Stimulated activated CD4-positive, alpha-beta T cell treated with anti-CD3 and anti-CD28 coated beads, Interleukin-1b, Interleukin-23, amount 100 ng/mL, for 48 hours (primary cell): ENCODE results near the gene CLDN18.

ENCODE experiments used
- DNase-seq: peaks from one replicate; pipeline ENCODE4 v3.0.0-alpha.2; 2020

The CLDN18 gene

DNA sequence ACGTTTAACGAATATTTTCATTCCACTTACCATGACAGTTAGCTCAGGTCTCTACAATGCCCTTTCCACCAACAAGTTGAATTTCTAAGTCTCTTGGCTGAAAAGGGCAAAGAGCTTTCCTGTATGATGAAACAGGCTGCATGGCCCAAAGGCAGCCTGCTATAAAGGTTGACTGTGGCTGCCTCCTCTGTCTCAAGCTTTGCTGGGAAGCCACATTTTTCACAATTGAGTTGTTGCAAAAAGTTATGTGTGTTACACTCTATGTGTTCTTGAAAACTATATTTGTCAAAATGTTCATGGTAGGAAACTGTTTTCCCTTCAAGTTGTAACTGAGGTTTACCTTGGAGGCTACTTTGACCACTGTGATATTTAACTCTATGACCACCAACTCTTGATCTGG is 56.0 kb downstream of the CLDN18 start:
- no peak for DNase-seq

GRCh38 chr3:138066383-138066782 is 56.4 kb downstream of the CLDN18 start:
- DNase-seq: peak; percentile 72

DNA sequence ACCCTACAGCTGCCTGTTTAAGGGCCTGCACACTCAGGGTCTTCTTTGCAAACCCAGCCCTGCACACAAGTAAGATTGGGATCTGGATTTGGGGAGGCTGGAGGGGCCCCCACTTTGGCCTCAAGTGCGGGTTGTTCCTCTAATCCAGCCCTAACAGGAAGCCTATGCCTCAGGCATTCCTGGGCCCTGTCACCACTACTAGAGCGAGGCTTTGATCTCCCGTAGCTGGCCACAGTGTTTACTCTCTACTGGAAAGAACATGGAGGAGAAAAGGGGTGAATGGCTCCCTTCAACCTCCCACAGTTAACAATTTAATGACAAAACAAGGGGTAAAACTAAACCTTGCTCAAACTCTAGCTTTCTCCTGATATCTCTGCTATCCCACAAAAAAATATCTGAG is 57.0 kb downstream of the CLDN18 start:
- DNase-seq: no peak

- DNase-seq: no peak
Observed at GRCh38 chr3:138068046-138068445, 58.1 kb downstream of the CLDN18 start.

DNA sequence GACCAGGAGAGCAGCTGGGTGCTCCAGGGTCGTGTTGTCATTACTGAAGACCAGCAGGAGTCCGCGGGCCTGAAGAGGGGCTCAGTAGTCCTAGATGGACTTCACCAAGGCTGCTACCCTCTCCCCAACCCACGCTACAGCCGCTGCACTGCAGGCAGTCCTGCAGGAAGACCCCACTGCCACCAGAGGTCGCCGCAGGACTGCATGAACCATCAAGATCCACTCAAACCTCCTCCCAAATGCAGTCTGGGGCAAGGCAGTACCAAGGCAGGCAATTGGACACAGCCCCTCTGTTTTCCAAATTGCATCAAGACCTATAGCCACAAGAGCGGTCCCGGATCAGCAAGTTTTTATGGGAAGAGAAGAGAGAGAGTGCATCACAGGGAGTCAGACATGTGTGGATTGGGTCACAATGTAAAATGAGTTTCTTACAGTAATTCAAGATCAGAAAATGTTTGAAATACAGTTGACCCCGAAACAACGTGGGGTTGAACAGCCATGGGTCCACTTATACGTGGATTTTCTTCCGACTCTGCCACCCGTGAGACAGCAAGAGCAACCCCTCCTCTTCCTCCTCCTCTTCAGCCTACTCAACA is 58.7 kb downstream of the CLDN18 start:
- DNase-seq: peak; percentile 80

DNA sequence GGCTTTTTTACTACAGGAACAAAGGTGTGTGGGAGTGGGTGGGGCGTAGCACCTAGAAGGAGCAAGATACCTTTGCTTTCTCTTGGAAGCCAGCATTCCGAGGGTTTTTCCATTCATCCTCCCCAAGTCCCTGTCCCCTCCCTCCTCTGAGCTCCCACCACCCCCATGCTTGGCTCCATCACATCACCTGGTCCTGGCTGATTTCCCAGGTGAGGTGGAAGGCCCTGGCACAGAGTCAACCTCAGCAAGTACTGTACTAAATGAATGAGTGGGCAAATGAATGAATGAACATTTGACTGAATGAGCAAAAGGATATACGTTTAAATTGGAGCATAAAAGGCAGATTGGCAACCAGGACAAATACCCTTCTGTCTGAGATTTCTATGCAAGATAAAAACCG is 60.0 kb downstream of the CLDN18 start:
- no peak for DNase-seq

- no peak for DNase-seq
Observed at GRCh38 chr3:138072796-138073195, 62.8 kb downstream of the CLDN18 start.

GRCh38 chr3:138078096-138078495 is 68.1 kb downstream of the CLDN18 start:
- DNase-seq: no peak

- DNase-seq: peak; percentile 48
Observed at GRCh38 chr3:138078901-138079344, 69.0 kb downstream of the CLDN18 start.

DNA sequence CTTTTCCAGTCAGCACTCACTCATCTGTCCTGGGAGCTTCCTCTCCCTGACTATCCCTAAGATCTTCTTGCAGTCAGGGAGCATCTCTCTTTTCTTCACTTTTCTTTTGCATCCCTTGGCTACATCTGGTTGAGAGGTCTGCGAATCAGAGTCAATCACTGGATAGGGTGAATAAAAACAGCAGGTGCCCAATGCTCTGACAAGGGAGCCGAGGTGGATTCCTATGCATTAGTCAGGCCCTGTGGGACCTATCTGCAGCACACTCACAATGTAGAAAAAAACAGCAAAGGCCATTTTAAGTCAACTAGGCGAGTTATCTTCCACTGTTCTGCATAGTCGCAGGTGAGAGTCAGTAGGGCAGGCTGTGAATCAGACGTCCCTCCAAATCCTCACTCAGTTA is 69.9 kb downstream of the CLDN18 start:
- no peak for DNase-seq

DNA sequence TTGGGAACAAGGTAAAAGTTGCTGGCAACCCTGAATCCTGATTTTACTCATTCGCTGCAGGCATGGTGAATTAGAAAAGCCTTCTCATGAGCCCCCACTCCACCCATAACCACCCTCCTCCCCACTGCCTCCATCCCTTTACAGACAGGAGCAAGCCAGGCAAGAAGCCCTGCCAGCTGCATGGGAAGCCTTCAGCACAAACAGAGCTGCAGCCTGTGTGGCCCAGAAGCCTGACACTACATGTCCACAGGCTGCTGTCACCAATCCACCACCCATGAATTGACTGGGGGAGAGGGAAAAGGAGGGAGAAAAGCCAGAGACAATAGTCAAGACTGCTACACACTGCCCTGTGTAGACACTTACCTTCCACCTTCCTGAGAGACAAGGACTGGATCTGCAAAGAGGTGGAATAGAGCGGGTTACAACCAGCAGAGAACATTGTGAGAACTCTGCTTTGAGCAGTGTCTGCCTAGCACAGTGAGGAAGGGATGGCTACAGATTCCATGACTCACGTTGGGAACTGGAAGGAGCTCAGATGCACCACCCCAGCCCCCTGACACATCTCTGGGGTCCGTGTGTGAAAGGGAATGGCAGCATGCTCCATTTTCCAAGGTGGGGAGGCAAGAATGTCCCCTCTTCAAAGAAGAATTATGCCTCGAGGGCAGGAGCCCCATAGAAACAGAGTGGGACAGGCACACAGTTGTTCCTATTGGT is 71.6 kb downstream of the CLDN18 start:
- DNase-seq: no peak

DNA sequence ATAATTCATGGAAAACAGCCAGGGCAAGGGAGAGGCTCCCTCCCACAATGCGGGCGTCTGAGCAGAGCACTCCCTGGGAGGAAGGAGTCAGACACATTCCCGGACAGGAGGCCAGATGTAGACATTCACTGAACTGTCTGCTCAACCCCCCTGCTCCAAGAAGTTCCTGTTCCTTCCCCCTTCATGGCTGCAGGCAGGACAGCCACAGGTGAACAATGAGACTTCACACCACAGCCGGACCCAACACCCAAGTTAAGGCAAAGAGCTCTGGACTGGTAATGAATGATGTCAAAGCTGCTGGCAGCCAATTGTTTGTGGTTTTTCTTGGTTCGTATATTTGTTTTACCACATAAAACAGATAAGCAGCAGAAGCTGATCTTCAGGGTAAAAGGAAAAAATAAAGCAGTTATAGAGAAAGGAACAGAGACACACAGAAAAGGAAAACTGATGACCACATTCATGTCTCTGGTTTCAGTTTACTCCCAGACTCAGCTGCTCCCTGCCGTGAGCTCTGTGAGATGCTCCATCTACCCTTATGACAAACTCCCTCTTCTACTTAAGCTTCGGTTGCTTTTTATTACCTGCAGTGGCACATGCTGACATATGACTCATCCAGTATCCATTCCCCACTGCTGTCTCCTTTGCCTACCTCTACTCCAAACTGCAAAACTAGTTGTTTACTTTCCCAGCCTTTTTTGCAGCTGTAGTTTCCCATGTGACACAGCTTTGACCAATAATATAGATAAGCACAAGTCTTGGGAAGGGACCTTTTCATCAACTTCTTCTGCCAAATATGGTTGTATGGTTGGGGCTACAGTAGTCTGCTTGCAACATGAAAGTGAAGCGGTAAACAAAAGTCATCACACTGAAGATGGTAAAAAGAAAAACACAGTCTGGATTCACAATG is 72.4 kb downstream of the CLDN18 start:
- DNase-seq: peak; percentile 25

DNA sequence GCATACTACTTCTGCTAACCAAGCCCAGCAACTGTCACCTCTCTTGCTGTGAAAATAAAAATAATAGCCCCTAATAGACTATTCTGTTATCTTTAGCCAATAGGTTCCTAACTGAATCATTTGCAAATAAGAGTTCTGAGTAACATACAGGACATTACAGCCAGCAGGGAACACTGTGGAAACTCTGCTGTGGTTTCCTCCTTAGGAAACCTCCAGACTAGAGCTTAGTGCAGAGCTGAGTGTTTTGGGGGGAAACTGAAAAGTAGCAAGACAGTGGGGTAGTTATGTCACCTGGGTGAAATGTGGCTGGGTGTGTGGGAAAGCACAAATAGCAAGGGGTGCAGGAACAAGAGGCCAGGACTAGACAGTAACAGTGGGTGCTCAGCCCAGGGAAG is 73.0 kb downstream of the CLDN18 start:
- DNase-seq: no peak
